ENCODE results near the gene SGK1.

SGK1 gene

DNA sequence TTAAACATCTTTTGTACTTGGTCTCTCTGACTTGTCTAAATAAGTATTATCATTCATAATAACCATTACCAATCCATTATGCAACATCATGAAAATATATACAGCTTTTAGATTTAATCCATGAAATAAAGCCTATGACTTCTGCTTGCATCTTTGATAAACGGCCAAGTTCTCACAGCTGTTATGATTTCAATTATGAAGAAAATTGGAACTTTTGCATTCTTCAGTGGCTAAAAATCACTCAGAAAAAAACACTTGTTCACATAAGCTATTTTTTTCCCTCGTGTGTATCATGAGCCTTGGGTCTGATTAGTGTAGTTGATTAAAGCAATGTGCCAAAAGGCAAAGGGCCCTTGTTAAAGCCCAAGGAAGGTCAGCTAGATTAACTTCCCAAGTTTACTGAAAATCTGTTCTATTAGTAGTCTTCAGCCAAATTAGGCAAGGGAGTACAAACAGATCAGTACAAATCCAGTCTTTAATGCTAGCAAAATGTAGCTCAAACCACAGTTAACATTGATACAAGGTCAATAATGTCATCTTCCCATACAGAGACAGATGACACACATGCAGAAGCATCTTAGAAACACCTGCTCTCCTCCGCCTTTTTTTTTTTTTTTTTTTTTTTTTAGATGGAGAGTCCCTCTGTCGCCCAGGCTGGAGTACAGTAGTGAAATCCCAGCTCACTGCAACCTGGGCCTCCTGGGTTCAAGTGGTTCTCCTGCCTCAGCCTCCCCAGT lies 69.9 kb downstream of the SGK1 start:
- Histone ChIP-seq H3K79me2 (ENCODE audit: insufficient read depth, low read length) (no peaks in the 10 kb centered on the region), H3K4me2 (ENCODE audit: low read length) (no peak overlapping the region), H2AFZ (ENCODE audit: low read length) (no peak overlapping the region), H3K27me3 (ENCODE audit: insufficient read depth, low read length) (no peaks in the 10 kb centered on the region), H3K27ac (ENCODE audit: low read depth, low read length, poor library complexity, severe bottlenecking) (no peak overlapping the region), H3K9me2 (ENCODE audit: low read depth, low read length) (no peaks in the 10 kb centered on the region), H3K4me1 (ENCODE audit: insufficient read depth, low read length, severe bottlenecking) (peaks cover 9% of the 10 kb centered on the region), H3F3A (ENCODE audit: insufficient read depth, low read length) (no peaks in the 10 kb centered on the region), H3K9me3 (ENCODE audit: low read length) (no peaks in the 10 kb centered on the region), H4K20me1 (ENCODE audit: insufficient read depth, low read length) (no peaks in the 10 kb centered on the region), H3K4me3 (ENCODE audit: low read depth, low read length, poor library complexity, severe bottlenecking) (no peak overlapping the region), H3K36me3 (ENCODE audit: insufficient read depth, low read length) (no peaks in the 10 kb centered on the region), H3K9ac (ENCODE audit: low read length) (no peak overlapping the region)
- TF ChIP-seq, protein P1, sequence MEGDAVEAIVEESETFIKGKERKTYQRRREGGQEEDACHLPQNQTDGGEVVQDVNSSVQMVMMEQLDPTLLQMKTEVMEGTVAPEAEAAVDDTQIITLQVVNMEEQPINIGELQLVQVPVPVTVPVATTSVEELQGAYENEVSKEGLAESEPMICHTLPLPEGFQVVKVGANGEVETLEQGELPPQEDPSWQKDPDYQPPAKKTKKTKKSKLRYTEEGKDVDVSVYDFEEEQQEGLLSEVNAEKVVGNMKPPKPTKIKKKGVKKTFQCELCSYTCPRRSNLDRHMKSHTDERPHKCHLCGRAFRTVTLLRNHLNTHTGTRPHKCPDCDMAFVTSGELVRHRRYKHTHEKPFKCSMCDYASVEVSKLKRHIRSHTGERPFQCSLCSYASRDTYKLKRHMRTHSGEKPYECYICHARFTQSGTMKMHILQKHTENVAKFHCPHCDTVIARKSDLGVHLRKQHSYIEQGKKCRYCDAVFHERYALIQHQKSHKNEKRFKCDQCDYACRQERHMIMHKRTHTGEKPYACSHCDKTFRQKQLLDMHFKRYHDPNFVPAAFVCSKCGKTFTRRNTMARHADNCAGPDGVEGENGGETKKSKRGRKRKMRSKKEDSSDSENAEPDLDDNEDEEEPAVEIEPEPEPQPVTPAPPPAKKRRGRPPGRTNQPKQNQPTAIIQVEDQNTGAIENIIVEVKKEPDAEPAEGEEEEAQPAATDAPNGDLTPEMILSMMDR (IDR thresholded peaks at IDR 0.05; ENCODE audit: low read length): no peak
- no peak for TF ChIP-seq EZH2 (IDR thresholded peaks at IDR 0.05; ENCODE audit: borderline replicate concordance, low read length)

DNA sequence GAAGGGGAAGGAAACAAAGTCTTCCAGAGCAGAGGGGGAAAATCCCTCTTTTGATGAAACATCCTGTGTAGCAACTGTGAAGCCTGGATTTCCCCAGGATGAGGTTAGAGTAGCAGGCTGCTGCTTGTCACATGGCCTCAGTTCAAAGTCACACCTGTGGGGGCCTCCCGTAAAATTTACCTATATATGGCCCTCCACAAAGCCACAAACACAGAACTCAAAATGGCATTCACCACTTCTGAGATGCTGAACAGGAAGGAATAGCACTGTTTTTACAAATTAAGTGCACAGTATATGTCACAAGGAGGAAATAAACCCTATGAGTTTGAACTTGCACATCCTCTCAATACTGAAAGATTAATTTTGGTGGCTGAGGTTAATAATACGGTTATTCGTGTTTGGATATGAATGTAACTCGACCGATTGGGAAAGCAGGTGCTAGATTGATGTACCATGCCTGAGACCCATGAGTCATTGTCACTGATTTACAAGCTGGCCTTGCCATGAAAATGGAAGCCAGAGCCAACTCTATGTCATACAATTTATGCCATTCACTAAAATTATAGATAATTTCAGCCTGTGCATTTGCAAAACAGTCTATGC lies 70.6 kb downstream of the SGK1 start:
- Histone ChIP-seq H3K9me2 (ENCODE audit: low read depth, low read length) (no peaks in the 10 kb centered on the region), H3K9me3 (ENCODE audit: low read length) (no peaks in the 10 kb centered on the region), H3K27me3 (ENCODE audit: insufficient read depth, low read length) (no peaks in the 10 kb centered on the region), H2AFZ (ENCODE audit: low read length) (no peak overlapping the region), H3K4me2 (ENCODE audit: low read length) (no peak overlapping the region; the same call in 1 of the 2 replicates), H3K9ac (ENCODE audit: low read length) (no peak overlapping the region), H3K4me1 (ENCODE audit: insufficient read depth, low read length, severe bottlenecking) (peaks cover 9% of the 10 kb centered on the region), H3K27ac (ENCODE audit: low read depth, low read length, poor library complexity, severe bottlenecking) (no peak overlapping the region), H3F3A (ENCODE audit: insufficient read depth, low read length) (no peaks in the 10 kb centered on the region), H3K4me3 (ENCODE audit: low read depth, low read length, poor library complexity, severe bottlenecking) (no peak overlapping the region), H3K79me2 (ENCODE audit: insufficient read depth, low read length) (no peaks in the 10 kb centered on the region), H3K36me3 (ENCODE audit: insufficient read depth, low read length) (no peaks in the 10 kb centered on the region), H4K20me1 (ENCODE audit: insufficient read depth, low read length) (no peaks in the 10 kb centered on the region)
- TF ChIP-seq, protein P1 (IDR thresholded peaks at IDR 0.05; ENCODE audit: low read length): no peak
- TF ChIP-seq EZH2 (IDR thresholded peaks at IDR 0.05; ENCODE audit: borderline replicate concordance, low read length): no peak

DNA sequence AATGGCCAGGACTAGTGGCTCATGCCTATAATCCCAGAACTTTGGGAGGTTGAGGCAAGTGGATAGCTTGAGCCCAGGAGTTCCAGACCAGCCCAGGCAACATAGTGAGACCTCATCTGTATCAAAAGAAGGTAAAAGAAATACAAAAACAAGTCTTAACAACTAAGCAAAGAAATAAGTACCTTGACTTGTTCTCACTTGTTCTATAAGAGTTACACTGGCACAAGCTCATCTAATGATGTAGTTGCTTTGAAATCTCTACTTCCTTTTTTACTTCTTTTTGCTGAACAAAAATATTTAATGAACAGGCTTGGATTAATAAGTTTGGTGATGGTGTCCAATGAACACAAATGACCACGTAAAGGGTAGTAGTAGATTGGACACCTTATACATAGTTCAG lies 72.2 kb downstream of the SGK1 start:
- Histone ChIP-seq H3K4me2 (ENCODE audit: low read length) (no peak overlapping the region), H3K4me3 (ENCODE audit: low read depth, low read length, poor library complexity, severe bottlenecking) (no peak overlapping the region), H3K9me3 (ENCODE audit: low read length) (no peaks in the 10 kb centered on the region), H3K36me3 (ENCODE audit: insufficient read depth, low read length) (no peaks in the 10 kb centered on the region), H4K20me1 (ENCODE audit: insufficient read depth, low read length) (no peaks in the 10 kb centered on the region), H3K27me3 (ENCODE audit: insufficient read depth, low read length) (no peaks in the 10 kb centered on the region), H3K27ac (ENCODE audit: low read depth, low read length, poor library complexity, severe bottlenecking) (no peak overlapping the region), H3K4me1 (ENCODE audit: insufficient read depth, low read length, severe bottlenecking) (peaks cover 9% of the 10 kb centered on the region), H3K9ac (ENCODE audit: low read length) (no peak overlapping the region), H3K9me2 (ENCODE audit: low read depth, low read length) (no peaks in the 10 kb centered on the region), H3F3A (ENCODE audit: insufficient read depth, low read length) (no peaks in the 10 kb centered on the region), H3K79me2 (ENCODE audit: insufficient read depth, low read length) (no peaks in the 10 kb centered on the region), H2AFZ (ENCODE audit: low read length) (no peak overlapping the region)
- TF ChIP-seq, protein P1 (IDR thresholded peaks at IDR 0.05; ENCODE audit: low read length): no peak
- no peak for TF ChIP-seq EZH2 (IDR thresholded peaks at IDR 0.05; ENCODE audit: borderline replicate concordance, low read length)
